H9 (cell line): ENCODE measurements around the gene FOXB1. TPM values are rescaled to one million over a fixed set of nuclear protein-coding genes. Genes with fewer than 3 reads are reported as not detected.

Experiments used
- DNase-seq: peaks from one replicate; pipeline ENCODE4 v3.0.0-alpha.2; 2017
- H2AFZ ChIP-seq: one replicate; pipeline ENCODE4 v1.6.1; 2013; ENCODE audit warnings: mild to moderate bottlenecking, low read length, control low read depth, moderate library complexity
- H2AK5ac ChIP-seq: 2 replicates; pipeline ENCODE4 v1.6.1; 2013; ENCODE audit warnings: low read length, control low read depth, mixed read lengths; ENCODE audit not compliant: insufficient read length
- H2BK120ac ChIP-seq: one replicate; pipeline ENCODE4 v1.6.1; 2013; ENCODE audit warnings: low read depth, mild to moderate bottlenecking, low read length, control low read depth, inconsistent platforms; ENCODE audit not compliant: poor library complexity, severe bottlenecking
- H2BK12ac ChIP-seq: 2 replicates; pipeline ENCODE4 v1.6.1; 2013; ENCODE audit warnings: low read length, control low read depth, mixed read lengths, low read depth; ENCODE audit not compliant: insufficient read length
- H2BK15ac ChIP-seq: 2 replicates; pipeline ENCODE4 v1.6.1; 2013; ENCODE audit warnings: low read depth, low read length, control low read depth
- H2BK20ac ChIP-seq: one replicate; pipeline ENCODE4 v1.6.1; 2013; ENCODE audit warnings: low read depth, mild to moderate bottlenecking, low read length, control low read depth, inconsistent platforms; ENCODE audit not compliant: poor library complexity, severe bottlenecking
- H2BK5ac ChIP-seq: 2 replicates; pipeline ENCODE4 v1.6.1; 2013; ENCODE audit warnings: low read length, control low read depth, mixed read lengths; ENCODE audit not compliant: insufficient read length
- H3K14ac ChIP-seq: 2 replicates; pipeline ENCODE4 v1.6.1; 2013; ENCODE audit warnings: low read length, control low read depth; ENCODE audit not compliant: insufficient read depth
- H3K18ac ChIP-seq: 2 replicates; pipeline ENCODE4 v1.6.1; 2013; ENCODE audit warnings: low read depth, mild to moderate bottlenecking, mixed read lengths, low read length, control low read depth; ENCODE audit not compliant: insufficient read length
- H3K23ac ChIP-seq: 2 replicates; pipeline ENCODE4 v1.6.1; 2013; ENCODE audit warnings: low read length, control low read depth, mixed read lengths, low read depth; ENCODE audit not compliant: insufficient read length
- H3K23me2 ChIP-seq: 2 replicates; pipeline ENCODE4 v1.6.1; 2013; ENCODE audit warnings: low read depth, mild to moderate bottlenecking, mixed read lengths, low read length, control low read depth; ENCODE audit not compliant: insufficient read length, poor library complexity, severe bottlenecking
- H3K27ac ChIP-seq: 2 replicates; pipeline ENCODE4 v1.5.1; 2013; ENCODE audit warnings: low read length, control low read depth, mixed read lengths, low read depth; ENCODE audit not compliant: insufficient read length
- H3K27me3 ChIP-seq: 2 replicates; pipeline ENCODE4 v1.6.1; 2013; ENCODE audit warnings: low read length, control low read depth, inconsistent platforms; ENCODE audit not compliant: insufficient read depth
- H3K4ac ChIP-seq: 2 replicates; pipeline ENCODE4 v1.6.1; 2013; ENCODE audit warnings: low read depth, mild to moderate bottlenecking, control low read depth, inconsistent platforms, low read length, moderate library complexity
- H3K4me1 ChIP-seq: 2 replicates; pipeline ENCODE4 v1.6.1; 2013; ENCODE audit warnings: low read length, control low read depth, inconsistent platforms; ENCODE audit not compliant: insufficient read depth
- H3K4me2 ChIP-seq: 2 replicates; pipeline ENCODE4 v1.6.1; 2013; ENCODE audit warnings: low read length, control low read depth, mixed read lengths; ENCODE audit not compliant: insufficient read length, insufficient read depth
- H3K56ac ChIP-seq: 2 replicates; pipeline ENCODE4 v1.6.1; 2013; ENCODE audit warnings: low read depth, mild to moderate bottlenecking, mixed read lengths, low read length, control low read depth; ENCODE audit not compliant: insufficient read length
- H3K79me1 ChIP-seq: 2 replicates; pipeline ENCODE4 v1.6.1; 2013; ENCODE audit warnings: low read depth, mild to moderate bottlenecking, moderate library complexity, low read length, control low read depth, inconsistent platforms; ENCODE audit not compliant: insufficient read depth, poor library complexity, severe bottlenecking
- H3K79me2 ChIP-seq: 2 replicates; pipeline ENCODE4 v1.6.1; 2013; ENCODE audit warnings: low read length, control low read depth, inconsistent platforms; ENCODE audit not compliant: insufficient read depth
- H3K9ac ChIP-seq: 2 replicates; pipeline ENCODE4 v1.6.1; 2013; ENCODE audit warnings: low read length, control low read depth, mixed read lengths; ENCODE audit not compliant: insufficient read length; ENCODE audit errors: extremely low read depth
- H3K9me3 ChIP-seq: one replicate; pipeline ENCODE4 v1.6.1; 2013; ENCODE audit warnings: low read depth, low read length, inconsistent platforms; ENCODE audit not compliant: control insufficient read depth
- H3T11ph ChIP-seq: one replicate; pipeline ENCODE4 v1.6.1; 2013; ENCODE audit warnings: mild to moderate bottlenecking, low read length, control low read depth, inconsistent platforms
- H4K20me1 ChIP-seq: one replicate; pipeline ENCODE4 v1.6.1; 2013; ENCODE audit not compliant: control insufficient read depth, insufficient read length, insufficient read depth
- H4K5ac ChIP-seq: 2 replicates; pipeline ENCODE4 v1.6.1; 2013; ENCODE audit warnings: low read depth, mild to moderate bottlenecking, mixed read lengths, low read length, control low read depth; ENCODE audit not compliant: insufficient read length
- H4K8ac ChIP-seq: replicated peaks from 2 replicates; pipeline ENCODE4 v1.6.1; 2013; ENCODE audit warnings: low read length, control low read depth, mixed read lengths, low read depth; ENCODE audit not compliant: insufficient read length
- H4K91ac ChIP-seq: 2 replicates; pipeline ENCODE4 v1.6.1; 2013; ENCODE audit warnings: low read depth, mild to moderate bottlenecking, moderate library complexity, mixed read lengths, low read length, control low read depth; ENCODE audit not compliant: insufficient read length
- H3K27ac Mint-ChIP-seq, 3 experiments: 2 replicates in 2 of 3; 3 replicates in 1 of 3; pipeline ENCODE4 v1.8.0; 2020 to 2021; ENCODE audit warnings: mixed read lengths in 3 of 3, mild to moderate bottlenecking in 1 of 3, moderate library complexity in 1 of 3
- H3K27me3 Mint-ChIP-seq: 2 replicates; pipeline ENCODE4 v1.8.0; 2021; ENCODE audit warnings: low read depth, mild to moderate bottlenecking, moderate library complexity, mixed read lengths
- H3K36me3 Mint-ChIP-seq, 3 experiments: 2 replicates in 2 of 3; 3 replicates in 1 of 3; pipeline ENCODE4 v1.8.0; 2020 to 2021; ENCODE audit warnings: low read depth in 3 of 3, mixed read lengths in 3 of 3; ENCODE audit not compliant: insufficient read depth in 1 of 3
- H3K4me1 Mint-ChIP-seq, 2 experiments: 2 replicates each; pipeline ENCODE4 v1.8.0; 2020; ENCODE audit warnings: mixed read lengths in 2 of 2
- H3K4me3 Mint-ChIP-seq, 2 experiments: 2 replicates in 1 of 2; 3 replicates in 1 of 2; pipeline ENCODE4 v1.8.0; 2020 to 2021; ENCODE audit warnings: mild to moderate bottlenecking in 2 of 2, mixed read lengths in 2 of 2, moderate library complexity in 1 of 2
- H3K9me3 Mint-ChIP-seq, 2 experiments: 2 replicates in 1 of 2; 3 replicates in 1 of 2; pipeline ENCODE4 v1.8.0; 2020; ENCODE audit warnings: mild to moderate bottlenecking in 2 of 2, mixed read lengths in 2 of 2, moderate library complexity in 1 of 2
- CTCF ChIP-seq: fragments of 200-600 bp; sonication (generic); conservative IDR thresholded peaks from 3 replicates; pipeline ENCODE4 v1.8.0; 2021; ENCODE audit warnings: antibody characterized with exemption, mild to moderate bottlenecking
- WGBS: extraction: QIAGEN DNeasy Blood & Tissue Kit; methylation state at CpG from one replicate; pipeline ENCODE4 v1.1.7; 2013; ENCODE audit warnings: missing lambda C conversion rate, low lambda C conversion rate, mixed read lengths; ENCODE audit not compliant: insufficient read length; ENCODE audit errors: extremely low coverage; 5-methylcytosine and 5-hydroxymethylcytosine counted together
- total RNA-seq: library from RNA; stranded (reverse); gene quantifications from 2 replicates; pipeline ENCODE4 v1.2.1, GENCODE V29; 2021

The FOXB1 gene
- total RNA-seq, 1 experiment from 2014 or later = 3.5 TPM

- peaks cover 10% of the 10 kb centered on the region; the same call in 1 of the 2 replicates for H3K4me1 ChIP-seq
- H3K4me1 Mint-ChIP-seq = peaks cover 74 to 75% of the 10 kb centered on the region in 2 experiments
Observed at GRCh38 chr15:60009124-60009960, 5.2 kb downstream of the FOXB1 start.

More at GRCh38 chr15:60009124-60009960, 5.2 kb downstream of the FOXB1 start:
- Histone ChIP-seq H3K9me3 (no peaks in the 10 kb centered on the region), H3K4ac (no peak overlapping the region), H3K56ac (no peak overlapping the region), H3K9ac (no peak overlapping the region), H2BK120ac (no peak overlapping the region), H4K20me1 (no peaks in the 10 kb centered on the region), H3K79me2 (no peaks in the 10 kb centered on the region), H4K91ac (no peak overlapping the region), H2AFZ (no peak overlapping the region), H4K5ac (no peak overlapping the region), H3K23me2 (peaks cover 21% of the 10 kb centered on the region), H3K4me2 (peak overlapping the region; percentile 59), H3K27me3 (peaks cover 12% of the 10 kb centered on the region; the same call in 1 of the 2 replicates), H3K27ac (no peak overlapping the region), H3K23ac (no peak overlapping the region), H2AK5ac (no peak overlapping the region), H3K18ac (no peak overlapping the region), H4K8ac (no peak overlapping the region), H2BK15ac (no peak overlapping the region), H2BK5ac (no peak overlapping the region), H3K14ac (no peak overlapping the region), H3K79me1 (no peaks in the 10 kb centered on the region), H2BK20ac (no peak overlapping the region), H3T11ph (no peak overlapping the region), H2BK12ac (no peak overlapping the region)
- Mint-ChIP-seq H3K4me3 (peak overlapping the region; percentile 42 to 72), H3K36me3 (peaks cover 0 to 2% (median 0%) of the 10 kb centered on the region in 3 experiments; a peak in 1 of 7 replicates), H3K9me3 (no peaks in the 10 kb centered on the region), H3K27me3 (peaks cover 45% of the 10 kb centered on the region), H3K27ac (peak overlapping the region in 2 of 3 experiments; percentile 56 to 94; a peak in 5 of 7 replicates)
- no peak for TF ChIP-seq CTCF
- no CpG with 5 or more reads among the region's 6 CpGs for WGBS
- no peak for DNase-seq
